Cardiac fibroblast (primary cell): ENCODE data around the gene HK1.
A peak's percentile ranks its signal among the peaks of the same experiment; 100 is the strongest.
"Not testable (repeated sequence)": the region's sequence is repeated elsewhere in the genome, so short reads cannot be mapped to it uniquely, and the experiment has no call there.

ENCODE experiments used
- DNase-seq, 2 donors: peaks; one replicate each; pipeline versions ENCODE4 v3.0.0 to v3.0.0-alpha.2; 2010; ENCODE audit warnings: low read depth in 2 of 2
- H3K4me3 ChIP-seq, 2 donors: replicated peaks in 1 of 2; 1 replicate in 1 of 2; 2 replicates in 1 of 2; pipeline ENCODE4 v1.5.1; 2011; ENCODE audit warnings: low read depth in 2 of 2, low read length in 2 of 2, mild to moderate bottlenecking in 2 of 2, moderate library complexity in 1 of 2
- TF ChIP-seq, protein P1 (sequence below): IDR thresholded peaks from one replicate; pipeline ENCODE4 v1.5.1; 2011; ENCODE audit warnings: low read depth, mild to moderate bottlenecking, low read length, inconsistent platforms

HK1 gene

DNA sequence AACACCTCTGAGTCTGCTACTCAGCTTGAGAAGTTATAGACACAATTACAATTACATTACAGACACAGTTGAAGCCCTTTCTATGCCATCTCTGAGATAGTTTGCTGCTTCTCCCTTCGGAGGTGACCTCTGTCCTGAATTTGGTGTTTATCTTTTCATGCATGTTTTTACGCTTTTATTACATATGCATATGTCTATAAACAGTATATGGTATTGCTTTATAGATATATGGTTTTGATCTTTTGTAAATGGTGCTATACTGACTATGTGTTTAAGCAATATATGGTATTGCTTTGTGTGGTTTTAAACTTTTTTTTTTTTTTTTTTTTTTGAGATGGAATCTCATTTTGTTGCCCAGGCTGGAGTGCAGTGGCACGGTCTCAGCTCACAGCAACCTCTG lies 48.4 kb downstream of the HK1 start:
- no peak for DNase-seq
- H3K4me3 ChIP-seq, result no peak overlapping the region
- TF ChIP-seq, protein P1, sequence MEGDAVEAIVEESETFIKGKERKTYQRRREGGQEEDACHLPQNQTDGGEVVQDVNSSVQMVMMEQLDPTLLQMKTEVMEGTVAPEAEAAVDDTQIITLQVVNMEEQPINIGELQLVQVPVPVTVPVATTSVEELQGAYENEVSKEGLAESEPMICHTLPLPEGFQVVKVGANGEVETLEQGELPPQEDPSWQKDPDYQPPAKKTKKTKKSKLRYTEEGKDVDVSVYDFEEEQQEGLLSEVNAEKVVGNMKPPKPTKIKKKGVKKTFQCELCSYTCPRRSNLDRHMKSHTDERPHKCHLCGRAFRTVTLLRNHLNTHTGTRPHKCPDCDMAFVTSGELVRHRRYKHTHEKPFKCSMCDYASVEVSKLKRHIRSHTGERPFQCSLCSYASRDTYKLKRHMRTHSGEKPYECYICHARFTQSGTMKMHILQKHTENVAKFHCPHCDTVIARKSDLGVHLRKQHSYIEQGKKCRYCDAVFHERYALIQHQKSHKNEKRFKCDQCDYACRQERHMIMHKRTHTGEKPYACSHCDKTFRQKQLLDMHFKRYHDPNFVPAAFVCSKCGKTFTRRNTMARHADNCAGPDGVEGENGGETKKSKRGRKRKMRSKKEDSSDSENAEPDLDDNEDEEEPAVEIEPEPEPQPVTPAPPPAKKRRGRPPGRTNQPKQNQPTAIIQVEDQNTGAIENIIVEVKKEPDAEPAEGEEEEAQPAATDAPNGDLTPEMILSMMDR, result no peak

DNA sequence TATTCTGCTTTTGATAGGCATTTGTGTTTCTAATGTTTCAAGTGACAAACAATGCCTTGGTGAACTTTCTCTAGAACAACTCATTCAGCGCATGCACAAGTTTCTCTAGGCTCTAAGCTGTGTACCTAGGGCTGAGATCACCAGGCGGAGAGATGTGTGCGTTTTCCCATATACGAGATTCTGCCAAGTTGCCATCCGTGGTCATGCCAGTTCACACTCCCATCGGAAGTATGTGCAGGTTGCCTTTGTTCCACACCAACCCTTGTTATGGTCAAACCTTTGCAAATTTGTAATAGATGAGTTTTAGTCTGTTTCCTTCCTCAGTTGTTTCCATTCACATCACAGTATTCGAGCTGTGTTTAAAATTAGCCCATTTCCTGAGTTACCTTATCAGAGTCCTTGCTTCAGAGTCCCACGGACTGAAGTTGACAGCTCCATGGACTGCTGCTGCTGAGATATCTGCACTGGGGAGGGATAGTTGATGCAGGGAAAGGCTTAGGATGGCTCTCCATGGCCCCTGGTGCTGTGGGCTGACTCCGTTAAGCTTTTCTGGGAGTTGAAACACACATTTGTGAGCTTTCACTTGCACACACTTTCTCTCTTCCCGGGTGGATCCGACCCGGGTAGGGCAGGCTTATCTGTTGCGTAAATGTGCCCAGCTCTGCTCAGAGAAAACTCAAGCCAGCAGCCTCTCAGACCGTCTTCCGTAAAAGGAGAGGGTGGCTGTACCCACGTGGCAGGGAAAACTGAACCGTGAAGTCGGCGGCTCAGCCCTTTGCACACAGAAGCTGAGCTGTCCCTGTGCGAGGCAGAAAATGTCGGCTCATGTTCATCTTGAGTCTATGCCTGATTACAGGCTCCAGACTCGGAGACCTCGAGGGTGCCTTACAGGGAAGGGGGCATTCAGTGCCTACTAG lies 49.4 kb downstream of the HK1 start:
- peak overlapping the region; percentile 2 to 12 for H3K4me3 ChIP-seq
- TF ChIP-seq, protein P1, result no peak

DNA sequence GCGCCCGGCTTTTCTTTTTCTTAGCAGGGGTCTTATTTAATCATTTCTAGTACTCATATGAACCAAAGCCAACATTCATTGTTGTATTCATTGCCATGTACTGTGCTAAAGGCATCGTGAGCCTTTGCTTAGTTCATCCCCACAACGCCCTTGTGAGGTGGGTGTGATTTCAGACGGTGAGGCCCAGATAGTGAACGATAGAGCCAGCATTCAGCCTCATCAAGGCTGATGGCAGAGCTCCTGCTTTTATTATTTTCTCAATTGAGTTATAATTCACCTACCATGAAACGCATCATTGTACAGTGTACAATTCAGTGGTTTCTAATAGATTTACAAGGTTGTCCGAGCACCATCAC lies 50.1 kb downstream of the HK1 start:
- peak overlapping the region in 1 of 2 donors; percentile 12 for H3K4me3 ChIP-seq
- TF ChIP-seq, protein P1, result no peak
- no peak for DNase-seq

More for the DNA sequence above, 49.4 kb downstream of the HK1 start:
- peak; percentile 72 to 85 for DNase-seq

DNA sequence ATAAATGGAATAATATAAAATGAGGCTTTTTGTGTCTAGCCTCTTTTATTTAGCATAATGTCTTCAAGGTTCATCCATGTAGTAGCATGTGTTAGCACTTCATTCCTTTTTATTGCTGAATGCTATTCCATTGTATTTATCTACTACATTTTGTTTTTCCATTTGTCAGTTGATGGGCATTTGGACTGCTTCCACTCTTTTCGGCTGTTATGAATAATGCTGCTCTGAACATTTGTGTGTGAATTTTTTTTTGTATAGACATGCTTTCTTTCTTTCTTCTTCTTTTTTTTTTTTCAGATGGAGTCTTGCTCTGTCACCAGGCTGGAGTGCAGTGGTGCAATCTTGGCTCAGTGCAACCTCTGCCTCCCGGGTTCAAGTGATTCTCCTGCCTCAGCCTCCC lies 50.6 kb downstream of the HK1 start:
- peak; percentile 63 to 66 for DNase-seq
- not testable (repeated sequence) for H3K4me3 ChIP-seq

DNA sequence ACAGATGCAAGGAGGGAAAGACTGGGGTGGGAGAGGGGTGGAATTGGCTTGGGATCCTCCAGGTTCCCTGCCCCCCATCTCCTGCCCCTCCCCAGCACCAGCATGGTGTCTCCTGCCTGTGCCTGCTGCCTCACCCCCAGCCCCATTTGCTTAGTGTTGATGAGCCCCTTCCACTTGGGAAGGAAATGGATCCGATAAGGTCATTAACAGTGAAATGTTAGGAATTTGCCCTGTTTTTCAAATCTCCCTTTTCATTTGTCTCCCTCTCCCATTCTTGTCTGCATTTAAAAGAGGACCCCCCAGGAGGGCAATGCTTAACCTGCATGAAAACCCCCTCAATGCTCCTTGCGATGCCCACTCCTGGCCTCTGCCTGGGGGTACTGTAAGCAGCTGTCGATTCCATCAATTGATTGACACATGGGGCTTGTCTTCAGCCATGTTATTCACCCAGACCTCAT lies 51.5 kb downstream of the HK1 start:
- H3K4me3 ChIP-seq, result no peak overlapping the region
- no peak for DNase-seq
- TF ChIP-seq, protein P1, result no peak

DNA sequence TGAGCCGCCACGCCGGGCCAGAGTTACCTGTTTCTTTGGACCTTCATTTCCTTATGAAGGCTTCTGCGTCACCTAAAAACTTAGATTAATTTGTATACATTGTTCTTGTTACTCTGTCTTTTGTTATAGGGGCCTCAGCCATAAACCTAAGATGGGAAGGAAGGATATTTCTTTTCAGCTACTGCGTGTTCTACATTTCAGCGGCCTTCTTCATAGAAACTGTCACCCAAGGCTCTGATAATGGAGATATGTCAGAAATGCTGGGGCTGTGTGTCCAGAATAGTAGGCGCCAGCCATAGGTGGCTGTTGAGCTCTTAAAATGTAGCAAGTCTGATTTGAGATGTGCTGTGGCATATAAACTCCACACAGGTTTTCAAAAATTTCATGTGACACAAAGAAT lies 52.9 kb downstream of the HK1 start:
- TF ChIP-seq, protein P1, result no peak
- H3K4me3 ChIP-seq, result no peak overlapping the region
- DNase-seq, result no peak

DNA sequence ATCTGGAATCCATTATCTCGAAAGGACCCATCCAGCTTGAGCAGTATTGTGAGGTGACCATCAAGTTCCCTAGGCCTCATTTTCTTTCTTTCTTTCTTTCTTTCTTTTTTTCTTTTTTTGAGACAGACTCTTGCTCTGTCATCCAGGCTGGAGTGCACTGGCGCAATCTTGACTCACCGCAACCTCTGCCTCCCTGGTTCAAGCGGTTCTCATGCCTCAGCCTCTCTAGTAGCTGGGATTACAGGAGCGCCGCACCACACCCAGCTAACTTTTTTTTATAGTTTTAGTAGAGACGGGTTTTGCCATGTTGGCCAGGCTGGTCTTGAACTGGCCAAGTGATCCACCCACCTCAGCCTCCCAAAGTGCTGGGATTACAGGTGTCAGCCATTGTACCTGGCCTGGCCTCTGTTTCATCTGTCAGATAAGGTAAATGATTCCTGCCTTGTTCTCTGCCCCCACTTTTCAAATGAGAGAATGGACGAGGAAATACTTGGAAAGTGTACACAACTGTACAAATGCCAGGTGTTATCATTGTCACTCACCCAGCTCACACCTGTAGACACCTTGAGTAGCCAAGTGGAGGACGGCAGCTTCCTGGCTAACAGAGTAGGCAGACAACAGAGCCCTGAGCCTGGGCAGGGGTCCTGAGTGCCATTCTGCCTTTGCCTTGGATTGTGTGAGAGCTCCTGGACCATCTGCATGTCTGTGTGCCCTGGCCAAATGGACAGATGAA lies 54.1 kb downstream of the HK1 start:
- DNase-seq, result peak in 1 of 2 donors; percentile 83
- TF ChIP-seq, protein P1, result no peak
- no peak overlapping the region for H3K4me3 ChIP-seq
